ENCODE results near the gene CEBPG.

Gene CEBPG

DNA sequence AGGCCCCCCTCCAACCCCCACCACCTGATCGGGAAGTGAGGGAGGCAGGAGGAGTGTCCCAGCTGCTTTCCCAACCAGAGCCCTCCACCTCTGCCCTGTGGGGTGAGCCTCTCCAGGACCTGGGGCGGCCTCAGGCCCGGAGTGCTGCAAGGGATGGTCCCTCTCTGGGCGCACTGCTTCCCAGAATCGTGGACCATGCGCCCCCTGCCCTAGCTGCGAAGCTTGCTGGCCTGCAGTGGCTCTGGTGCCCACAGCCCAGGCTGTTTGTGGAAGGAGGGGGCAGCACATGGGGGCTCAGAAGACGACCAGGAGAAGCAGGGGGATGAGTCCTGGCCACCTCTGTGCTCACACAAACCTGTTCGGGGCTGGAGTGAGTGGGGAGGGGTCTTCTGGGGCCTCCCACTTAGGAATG is 33.6 kb downstream of the CEBPG start:
- DNase-seq, result no peak

DNA sequence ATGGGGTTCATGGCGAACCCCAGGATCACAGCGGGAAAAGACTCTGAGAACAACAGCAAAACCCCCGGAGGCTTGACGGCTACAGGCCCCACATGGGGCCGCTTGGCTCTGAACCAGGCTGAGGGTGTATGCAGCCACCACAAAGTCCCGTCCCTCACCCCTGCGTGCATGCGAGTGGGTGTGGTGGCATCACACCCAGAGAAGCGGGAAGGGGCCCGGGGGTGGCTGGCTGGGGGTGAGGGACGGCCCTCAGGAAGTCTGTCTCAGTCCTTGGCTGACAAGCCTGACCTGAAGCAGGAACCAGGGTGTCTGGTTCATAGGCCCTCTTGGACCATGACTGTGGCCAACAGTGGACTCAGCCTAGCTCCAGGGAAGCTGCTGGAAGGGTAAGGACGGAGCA is 34.2 kb downstream of the CEBPG start:
- no peak for DNase-seq

DNA sequence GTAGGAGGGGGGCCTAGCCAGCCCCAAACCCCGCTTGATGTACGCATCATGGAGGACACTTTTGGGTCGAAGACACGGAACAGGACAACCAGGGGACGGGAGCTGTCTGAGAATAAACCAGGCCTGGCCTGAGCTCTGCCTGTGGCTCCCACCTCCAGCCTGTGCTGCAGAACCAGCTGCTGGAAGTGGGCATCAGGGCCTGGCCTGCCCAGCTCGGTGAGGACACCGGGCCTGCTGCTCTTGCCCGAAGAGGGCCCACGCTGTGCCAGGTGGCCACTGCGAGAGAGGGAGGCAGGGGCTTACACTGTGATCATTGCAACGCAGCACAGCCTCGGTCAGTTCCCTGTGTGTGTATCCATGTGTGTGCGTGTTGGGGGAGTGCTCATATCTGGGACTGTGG is 34.6 kb downstream of the CEBPG start:
- no peak for DNase-seq

DNA sequence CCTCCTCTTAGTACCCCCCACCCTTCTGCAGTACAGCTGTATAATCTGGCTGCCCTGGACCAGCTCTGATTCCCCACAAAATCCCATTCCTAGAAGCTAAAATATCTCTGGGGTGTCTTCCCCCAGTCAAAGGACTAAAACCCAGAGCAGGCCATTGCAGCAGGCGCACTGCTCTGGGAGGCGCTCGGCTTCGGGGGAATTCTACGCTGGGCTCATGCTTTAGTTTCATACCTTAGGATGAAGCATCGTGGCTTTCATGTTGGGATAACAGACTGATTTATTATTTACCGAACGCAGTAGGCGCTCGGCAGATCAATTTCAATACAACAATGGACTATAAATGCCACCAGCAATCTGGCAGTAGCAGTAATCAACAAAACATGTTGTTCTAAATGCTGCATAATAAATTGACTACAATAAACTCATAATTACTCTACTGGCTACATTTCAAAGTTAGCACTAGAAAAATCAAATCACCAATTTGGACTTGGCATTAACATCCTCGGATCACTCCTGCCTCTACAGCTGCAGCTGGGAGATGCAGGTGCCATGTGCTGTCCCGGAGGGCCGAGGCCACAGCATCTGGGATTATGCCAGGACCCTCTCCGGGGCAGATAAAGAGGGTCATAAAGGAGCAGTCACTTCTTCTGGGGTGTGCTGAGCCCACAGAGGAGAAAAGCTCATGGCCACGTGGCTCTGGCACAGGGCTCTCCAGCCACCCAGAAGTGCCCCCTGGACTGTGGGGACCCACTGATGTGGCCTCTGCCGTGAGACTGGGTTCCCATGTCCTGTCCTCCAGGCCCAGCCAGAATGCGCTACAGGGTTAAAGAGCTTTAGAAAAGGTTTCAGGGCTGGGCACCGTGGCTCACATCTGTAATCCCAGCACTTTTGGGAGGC is 35.3 kb downstream of the CEBPG start:
- DNase-seq, result no peak

DNA sequence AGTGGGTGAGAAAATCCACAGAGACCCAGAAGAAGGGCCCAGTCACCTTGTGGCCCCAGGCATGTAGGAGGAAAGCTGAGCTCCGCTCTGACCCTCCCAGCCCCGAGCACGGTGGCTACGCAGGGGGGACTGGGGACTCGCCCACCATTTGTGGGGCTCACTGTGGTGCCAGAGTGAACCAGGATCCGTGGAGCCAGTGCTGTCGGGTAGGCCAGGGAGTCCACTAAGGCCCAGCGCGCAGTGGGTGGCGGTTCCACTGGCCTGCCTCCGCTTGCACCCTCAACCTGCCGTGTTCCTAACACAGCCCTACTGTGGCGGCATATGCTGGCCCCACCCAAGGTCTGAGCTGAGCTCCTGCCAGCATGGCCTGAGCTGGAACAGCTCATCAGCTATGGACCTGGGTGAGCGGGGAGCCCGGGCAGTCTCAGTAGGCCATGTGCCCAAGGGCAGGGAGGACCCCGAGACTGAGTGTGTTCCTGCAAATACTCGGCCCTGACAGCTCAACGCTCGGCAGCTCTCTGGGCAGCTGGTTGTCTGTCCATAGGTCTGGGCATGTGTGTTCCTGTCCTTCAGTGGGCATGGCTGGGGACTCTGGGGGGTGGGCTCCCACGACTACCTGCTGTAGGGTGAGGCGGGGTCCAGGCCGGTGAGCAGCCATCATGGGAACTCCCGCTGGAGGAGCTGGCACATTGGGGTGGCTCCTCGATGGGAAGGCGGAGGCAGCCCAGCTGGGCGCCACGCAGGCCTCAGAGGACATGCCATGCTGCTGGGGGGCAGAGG is 36.6 kb downstream of the CEBPG start:
- no peak for DNase-seq

DNA sequence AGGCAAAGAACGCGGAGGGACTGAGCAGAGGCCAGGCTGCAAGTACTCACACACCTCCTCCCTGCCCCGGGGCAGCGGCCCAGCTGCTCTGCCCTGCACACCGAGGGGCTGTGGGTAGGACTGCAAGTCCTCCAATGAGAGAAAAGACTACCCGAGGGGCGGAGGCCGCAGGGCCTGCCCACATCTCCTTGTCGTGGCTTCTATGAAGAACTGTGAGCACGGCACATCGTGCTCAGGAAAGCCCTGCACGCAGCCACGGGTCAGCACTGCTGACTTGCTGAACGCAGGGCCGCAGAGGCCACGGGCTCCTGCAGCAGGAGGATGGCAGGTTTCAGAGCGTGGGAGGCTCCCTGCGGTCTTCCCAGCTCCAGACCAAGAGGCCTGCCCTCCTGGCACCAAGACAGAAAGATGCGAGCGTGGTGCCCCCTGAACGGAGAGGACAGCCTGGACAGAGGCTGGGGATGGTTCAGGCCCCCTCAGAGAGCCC is 37.4 kb downstream of the CEBPG start:
- DNase-seq, result no peak

DNA sequence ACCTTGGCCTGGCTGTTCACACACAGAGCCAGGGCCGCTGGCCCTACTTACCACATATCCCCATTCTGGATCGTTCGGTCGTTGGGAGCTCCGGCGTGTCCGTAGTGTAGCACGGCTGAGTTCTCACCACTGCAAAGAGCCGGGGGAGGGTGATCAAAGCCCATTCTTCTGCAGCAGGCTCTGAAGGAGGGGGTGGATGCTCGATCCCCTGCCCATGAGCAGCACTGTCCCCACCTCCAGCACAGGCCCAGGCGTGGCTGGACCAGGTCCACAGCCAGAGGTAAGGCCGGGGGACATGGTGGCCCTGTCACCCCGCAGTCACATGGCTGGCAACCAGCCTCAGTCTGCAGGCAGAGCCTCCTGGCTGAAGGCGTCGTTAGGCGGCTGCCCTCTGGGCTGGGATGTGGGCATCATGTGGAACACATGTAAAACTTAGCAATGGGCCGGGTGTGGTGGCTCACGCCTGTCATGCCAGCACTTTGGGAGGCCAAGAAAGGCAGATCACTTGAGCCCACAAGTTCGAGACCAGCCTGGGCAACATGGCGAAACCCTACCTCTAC is 38.2 kb downstream of the CEBPG start:
- DNase-seq, result no peak

DNA sequence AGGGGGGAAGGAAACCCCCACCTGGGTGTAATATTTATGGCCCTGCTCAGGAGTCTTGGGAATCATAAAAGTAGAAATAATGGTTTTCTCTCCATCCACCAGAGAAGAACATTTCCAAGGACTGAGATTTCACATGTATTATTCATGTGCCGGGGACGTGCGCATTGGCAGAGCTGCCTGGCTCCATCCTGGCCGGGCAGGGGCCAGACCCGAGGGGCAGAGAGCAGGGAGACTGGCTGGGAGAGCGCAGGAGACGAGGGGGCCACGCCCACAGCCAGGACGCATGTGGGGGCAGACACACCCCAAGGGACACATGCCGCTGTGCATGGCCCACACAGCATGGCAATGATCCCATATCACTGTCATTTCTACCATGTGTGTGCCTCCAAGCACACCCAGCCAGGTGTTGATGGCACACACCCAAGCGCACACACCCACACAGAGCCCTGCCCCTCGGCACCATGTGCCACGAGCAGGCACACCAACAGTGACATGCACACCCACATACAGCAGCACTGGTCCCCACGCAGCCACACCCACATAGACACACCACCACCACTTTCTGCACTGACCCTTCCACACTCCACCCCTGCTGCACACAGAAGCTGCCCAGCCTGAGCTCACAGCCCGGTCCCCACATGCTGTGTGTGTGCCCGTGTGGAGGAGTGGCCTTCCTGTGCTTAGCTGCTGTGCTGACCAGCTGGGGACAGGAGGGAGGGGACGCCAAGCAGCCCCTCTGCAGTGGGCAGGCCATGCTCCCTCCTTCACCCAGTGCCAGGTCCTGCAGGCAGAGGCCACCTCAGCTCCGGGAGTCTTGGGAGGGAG is 39.3 kb downstream of the CEBPG start:
- DNase-seq, result no peak

DNA sequence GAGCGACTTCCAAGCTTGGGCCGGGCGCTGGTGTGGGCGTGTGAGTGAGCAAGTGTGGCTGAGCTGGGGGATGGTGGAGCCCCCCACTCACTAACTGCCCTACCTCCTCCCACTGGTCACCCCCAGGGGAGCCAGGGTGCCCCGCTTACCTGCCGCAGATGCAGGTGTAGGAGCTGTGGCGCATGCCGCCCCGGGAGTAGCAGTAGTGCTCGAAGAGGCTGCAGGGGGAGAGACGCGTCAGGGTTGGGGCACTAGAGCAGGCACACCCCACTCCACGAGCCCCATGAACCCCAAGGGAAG is 39.9 kb downstream of the CEBPG start:
- no peak for DNase-seq

DNA sequence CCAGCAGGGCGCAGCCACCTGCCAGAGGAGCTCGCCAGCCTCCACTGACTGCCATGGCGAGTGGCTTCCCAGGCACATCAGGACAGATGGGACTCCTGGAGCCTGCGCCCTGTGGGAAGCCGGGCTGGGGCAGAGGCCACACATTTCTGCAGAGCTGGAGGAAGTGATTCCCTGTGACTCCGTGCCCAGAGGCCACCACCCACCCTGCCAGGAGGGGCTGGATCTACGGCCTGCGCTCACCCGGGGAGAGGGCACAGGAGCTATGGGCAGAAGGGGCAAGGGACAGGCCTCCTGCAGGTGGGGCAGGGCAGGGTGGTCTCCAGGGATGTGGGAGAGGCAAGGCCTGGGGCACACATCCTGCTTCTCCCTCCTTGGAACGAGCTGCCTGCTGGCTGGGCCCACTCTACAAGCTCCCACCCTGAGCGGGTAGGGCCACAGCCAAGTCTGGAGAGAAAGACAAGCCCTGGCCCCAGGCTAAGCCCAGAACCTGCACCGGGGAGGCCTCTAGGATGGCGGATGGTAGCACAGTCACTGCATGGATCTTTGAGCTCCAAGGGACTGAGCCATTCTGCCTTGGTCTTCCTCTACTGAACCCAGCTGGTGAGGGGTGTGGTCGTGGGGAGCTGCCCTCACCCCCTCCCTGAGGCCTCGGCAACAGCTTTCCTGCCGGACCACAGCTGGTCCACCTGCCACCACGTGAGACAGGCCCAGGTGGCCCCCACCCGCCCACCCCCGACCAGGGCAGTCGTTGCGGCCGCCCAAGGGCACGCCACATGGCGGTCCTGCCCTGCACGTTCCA is 40.6 kb downstream of the CEBPG start:
- DNase-seq, result no peak

DNA sequence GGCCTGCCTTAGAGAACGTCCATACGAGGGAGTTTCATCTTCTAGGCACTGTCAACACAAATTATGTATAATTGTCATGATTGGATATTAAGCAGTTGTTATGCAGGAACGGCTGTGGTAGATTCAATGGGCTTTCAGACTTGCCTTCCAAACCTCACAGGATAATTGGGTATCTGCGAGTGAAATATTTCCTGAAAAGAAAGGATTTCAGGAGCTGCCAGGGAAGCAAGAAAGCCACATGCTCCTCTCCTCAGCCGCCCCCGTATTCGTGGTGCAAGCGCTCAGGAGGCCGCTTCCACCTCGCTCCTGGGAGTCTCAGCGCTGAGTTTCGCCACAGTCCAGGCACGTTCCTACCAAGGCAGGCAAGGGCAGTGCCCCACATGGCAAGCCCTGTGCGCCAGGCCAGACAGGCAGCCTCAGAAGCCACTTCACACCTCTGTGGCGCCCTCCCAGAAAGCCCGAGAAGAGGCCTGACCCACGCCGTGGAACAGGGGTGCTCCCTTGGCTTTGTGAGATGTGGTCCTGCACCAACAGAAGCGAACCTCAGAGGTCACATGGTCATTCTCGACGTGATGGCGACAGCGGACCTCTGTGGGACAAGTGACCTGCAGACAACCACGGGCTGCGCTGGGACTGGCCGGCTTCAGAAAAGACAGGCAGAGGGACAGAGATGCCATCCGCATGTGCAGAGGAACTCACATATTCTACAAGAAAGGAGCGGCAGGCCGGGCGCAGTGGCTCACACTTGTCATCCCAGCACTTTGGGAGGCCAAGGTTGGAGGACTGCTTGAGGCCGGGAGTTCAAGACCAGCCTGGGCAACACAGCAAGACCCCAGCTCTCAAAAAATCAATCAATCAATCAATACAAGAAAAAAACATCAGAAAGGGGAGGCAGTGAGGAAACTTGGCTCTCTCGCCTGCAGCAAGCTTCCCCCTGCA is 41.4 kb downstream of the CEBPG start:
- DNase-seq, result no peak

DNA sequence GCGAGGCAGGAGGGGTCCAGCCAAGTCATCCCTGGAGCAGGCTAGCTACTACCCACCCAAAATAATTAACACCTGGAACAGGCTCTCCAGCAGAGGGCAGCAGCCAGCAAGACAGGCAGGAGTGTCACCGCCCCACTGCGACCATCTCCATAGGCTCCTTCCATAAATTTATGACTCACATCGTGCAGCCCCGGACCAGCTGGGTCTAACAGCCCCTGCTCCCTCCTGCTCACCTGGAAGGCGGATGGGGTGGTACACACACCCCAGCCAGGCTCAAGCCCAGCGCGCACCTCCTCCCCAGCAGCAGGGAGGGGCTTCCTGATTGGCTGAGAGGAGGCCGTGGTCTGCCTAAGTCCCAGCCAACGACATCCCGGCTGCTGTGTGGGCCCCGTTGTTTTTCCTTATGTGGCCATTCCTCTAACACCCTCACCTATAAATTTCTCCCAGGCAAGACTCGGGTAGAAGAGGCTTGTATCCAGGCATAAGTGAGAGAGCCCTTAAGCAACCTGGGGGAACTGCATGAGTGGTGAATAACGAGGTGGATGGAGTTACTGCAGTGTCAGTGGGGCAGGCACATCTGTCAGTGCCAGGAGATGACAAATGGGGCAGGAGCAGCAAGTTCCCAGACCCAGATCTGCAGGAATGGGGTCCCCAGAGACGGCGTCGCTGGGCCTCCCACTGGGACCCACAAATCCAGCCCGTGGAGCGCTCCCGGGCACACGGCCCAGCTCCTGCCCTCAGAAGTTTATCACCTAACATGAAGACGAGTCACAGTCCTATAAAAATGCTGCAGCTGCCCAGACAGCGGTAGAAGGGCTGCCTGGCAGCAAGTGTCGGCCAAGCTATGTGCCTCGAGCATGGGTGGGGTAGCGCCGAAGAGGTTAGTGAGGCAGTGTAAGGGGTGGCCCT is 43.1 kb downstream of the CEBPG start:
- DNase-seq, result peak; percentile 65

DNA sequence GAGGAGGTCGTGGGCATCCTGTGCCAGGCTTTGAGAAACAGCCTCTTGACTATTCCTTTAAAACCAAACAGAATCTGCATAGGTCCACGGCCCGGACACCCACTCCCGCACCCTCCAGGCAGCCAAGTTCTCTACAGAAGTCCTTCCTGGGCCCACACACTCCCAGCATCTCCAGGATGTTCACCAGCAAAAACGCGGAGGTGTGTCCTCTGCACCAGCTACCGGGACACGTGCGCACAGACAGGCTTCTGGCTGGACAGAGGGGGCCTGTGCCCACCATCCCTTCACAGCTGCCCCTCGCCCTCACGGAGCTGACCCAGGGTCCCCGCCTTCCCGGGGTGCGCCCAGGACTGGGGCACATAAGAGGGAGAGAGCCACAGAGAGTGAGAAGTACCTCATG is 44.2 kb downstream of the CEBPG start:
- no peak for DNase-seq

DNA sequence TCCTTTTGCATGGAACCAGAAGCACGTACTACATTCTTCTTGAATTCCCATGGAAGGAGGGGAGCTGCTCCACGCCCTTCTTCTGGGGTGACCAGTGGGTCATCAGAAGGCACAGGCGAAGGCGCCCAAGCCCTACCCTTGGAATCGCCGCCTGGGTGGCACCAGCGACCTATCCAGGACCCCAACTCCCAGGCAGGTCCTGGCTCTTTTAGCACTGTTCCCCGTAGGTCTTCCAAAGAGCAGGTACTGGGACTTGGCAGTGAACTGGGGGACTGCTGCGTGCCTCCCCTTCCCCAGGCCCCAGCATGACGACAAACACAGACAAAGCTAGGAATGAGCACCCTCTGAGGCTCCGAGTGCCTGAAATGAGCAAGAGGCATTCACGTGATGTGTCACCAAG is 45.0 kb downstream of the CEBPG start:
- no peak for DNase-seq

DNA sequence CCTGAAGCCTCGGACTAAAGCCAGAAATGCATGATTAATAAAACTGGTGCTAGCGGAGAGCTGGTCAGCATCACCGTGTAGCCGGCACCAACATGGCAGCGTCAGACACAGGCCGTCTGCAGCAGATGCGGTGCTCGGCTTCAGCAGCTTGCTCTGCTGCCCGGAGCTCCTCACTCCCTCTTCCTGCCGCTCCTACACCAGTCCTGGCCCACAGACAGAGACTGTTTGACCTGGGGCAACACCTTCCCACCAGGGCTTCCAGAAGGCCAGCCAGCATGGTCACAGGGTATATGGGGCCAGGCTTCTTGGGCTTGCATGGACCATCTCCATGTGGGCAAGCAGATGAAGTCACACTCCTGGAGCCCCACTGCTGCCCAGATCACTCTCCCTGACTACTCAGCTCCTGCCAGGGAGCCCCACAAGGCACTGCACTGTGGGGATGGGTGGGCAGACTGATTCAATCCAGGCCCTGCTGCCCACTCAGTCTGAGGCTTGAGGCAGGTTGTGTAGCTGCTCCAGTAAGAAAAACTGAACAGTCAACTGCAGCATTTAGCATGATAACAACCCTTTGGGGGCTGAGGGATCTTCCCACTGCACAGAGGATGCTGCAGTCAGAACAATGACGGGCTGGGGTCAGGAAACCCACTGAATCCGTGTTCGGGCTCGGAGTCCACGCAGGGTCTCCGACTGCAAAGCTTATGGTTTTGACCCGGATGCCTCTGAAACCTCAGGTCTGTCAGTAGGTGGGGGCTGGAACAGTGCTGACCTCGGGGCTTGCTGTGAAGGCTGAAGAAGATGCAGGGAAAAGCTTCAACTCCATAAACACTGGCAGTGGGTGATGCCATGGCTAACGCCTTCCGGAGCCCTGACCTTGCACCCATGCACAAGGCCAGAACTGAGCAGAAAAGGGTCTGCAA is 45.6 kb downstream of the CEBPG start:
- DNase-seq, result no peak

DNA sequence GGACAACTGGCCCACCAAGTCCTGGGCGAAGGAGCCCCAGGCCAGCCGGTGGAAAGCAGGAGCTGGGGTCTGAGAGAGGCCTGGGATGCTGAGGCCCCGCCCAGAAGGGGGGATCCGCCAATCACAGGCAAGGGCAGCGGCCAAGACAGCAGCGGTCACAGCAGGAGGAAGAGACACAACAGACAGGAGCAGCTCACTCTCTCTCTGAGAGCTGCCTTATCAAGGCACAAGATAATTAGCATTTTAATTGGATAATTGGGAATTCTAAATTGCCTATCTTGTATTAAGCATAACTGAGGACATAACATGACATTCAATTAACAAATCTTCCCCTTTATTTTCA is 46.2 kb downstream of the CEBPG start:
- no peak for DNase-seq

DNA sequence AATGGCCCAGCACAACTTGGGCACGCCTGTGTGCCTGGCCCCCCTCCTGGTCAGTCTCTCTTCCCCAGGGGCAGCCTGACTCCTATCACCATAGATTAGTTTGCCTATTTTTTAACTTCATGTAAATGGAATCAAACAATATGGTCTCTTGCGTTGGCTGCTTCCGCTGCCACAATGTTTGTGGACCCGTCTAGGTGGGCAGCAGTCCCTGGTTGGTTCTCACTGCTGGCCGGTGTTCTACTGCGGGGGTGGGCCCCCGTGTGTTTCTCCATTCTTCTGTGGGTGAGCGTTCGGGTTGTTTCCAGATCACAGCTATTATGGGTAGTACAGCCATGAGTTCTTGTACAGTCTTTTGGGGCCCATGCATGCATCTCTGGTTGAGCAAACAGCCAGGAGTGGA is 47.3 kb downstream of the CEBPG start:
- DNase-seq, result no peak

DNA sequence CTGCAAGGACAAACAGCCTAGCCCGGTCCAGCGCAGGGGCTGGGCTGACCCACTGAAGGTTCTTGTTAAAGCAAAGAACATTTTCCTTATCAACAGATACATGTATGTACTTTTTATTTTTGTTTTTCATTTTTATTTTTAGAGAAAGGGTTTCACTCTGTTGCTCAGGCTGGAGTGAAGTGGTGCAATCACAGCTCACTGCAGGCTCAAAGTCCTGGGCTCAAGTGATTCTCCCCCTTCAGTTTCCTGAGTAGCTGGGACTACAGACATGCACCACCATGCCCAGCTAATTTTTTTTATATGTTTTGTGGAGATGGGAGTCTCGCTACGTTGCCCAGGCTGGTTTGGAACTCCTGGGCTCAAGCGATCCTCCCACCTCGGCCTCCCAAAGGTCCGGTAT is 47.9 kb downstream of the CEBPG start:
- no peak for DNase-seq

Data from fibroblast of skin of back (primary cell).